ENCODE measurements around the gene XIRP1. TPM values are rescaled to one million over a fixed set of nuclear protein-coding genes. Genes with fewer than 3 reads are reported as not detected.
"Not testable (repeated sequence)": the region's sequence is repeated elsewhere in the genome, so short reads cannot be mapped to it uniquely, and the experiment has no call there.

Gene XIRP1
- total RNA-seq, 3 donors from 2014 or later, result 13.1 to 20.6 (median 18.2) TPM

- Mint-ChIP-seq H3K36me3 (ENCODE audit: insufficient read depth) (no peaks in the 10 kb centered on the region), H3K27me3 (ENCODE audit: low read depth) (no peaks in the 10 kb centered on the region), H3K4me1 (ENCODE audit: low read depth) (peaks cover 20% of the 10 kb centered on the region), H3K4me3 (no peak overlapping the region), H3K9me3 (no peaks in the 10 kb centered on the region)
- no peak for DNase-seq
- no peak for ATAC-seq
These were observed 18.9 kb downstream of the XIRP1 start for GRCh38 chr3:39173318-39174125.

GRCh38 chr3:39171860-39172259 lies 20.5 kb downstream of the XIRP1 start:
- H3K36me3 Mint-ChIP-seq (ENCODE audit: insufficient read depth), result no peaks in the 10 kb centered on the region
- DNase-seq (no peak), ATAC-seq (no peak)
- no peak overlapping the region for H3K4me3 Mint-ChIP-seq
- H3K9me3 Mint-ChIP-seq, result no peaks in the 10 kb centered on the region
- H3K27me3 Mint-ChIP-seq (ENCODE audit: low read depth), result no peaks in the 10 kb centered on the region
- peaks cover 10% of the 10 kb centered on the region for H3K4me1 Mint-ChIP-seq (ENCODE audit: low read depth)

- not testable (repeated sequence) for H3K4me3 Mint-ChIP-seq; H3K27me3 Mint-ChIP-seq (ENCODE audit: low read depth); H3K36me3 Mint-ChIP-seq (ENCODE audit: insufficient read depth); ATAC-seq; DNase-seq; H3K4me1 Mint-ChIP-seq (ENCODE audit: low read depth); H3K9me3 Mint-ChIP-seq
These were observed 21.5 kb downstream of the XIRP1 start for GRCh38 chr3:39170877-39171276.

GRCh38 chr3:39170461-39170860 lies 21.9 kb downstream of the XIRP1 start:
- Mint-ChIP-seq H3K9me3 (no peaks in the 10 kb centered on the region), H3K4me1 (ENCODE audit: low read depth) (no peaks in the 10 kb centered on the region), H3K36me3 (ENCODE audit: insufficient read depth) (no peaks in the 10 kb centered on the region), H3K27me3 (ENCODE audit: low read depth) (no peaks in the 10 kb centered on the region), H3K4me3 (no peak overlapping the region)
- DNase-seq, result no peak
- ATAC-seq, result no peak

GRCh38 chr3:39169712-39170111 lies 22.7 kb downstream of the XIRP1 start:
- H3K9me3 Mint-ChIP-seq, result no peaks in the 10 kb centered on the region
- no peaks in the 10 kb centered on the region for H3K4me1 Mint-ChIP-seq (ENCODE audit: low read depth)
- H3K4me3 Mint-ChIP-seq, result no peak overlapping the region
- DNase-seq (no peak), ATAC-seq (no peak)
- no peaks in the 10 kb centered on the region for H3K36me3 Mint-ChIP-seq (ENCODE audit: insufficient read depth)
- H3K27me3 Mint-ChIP-seq (ENCODE audit: low read depth), result no peaks in the 10 kb centered on the region

GRCh38 chr3:39168156-39168780 lies 24.1 kb downstream of the XIRP1 start:
- no peak overlapping the region for H3K4me3 Mint-ChIP-seq
- H3K9me3 Mint-ChIP-seq, result no peaks in the 10 kb centered on the region
- DNase-seq (no peak), ATAC-seq (no peak)
- no peaks in the 10 kb centered on the region for H3K36me3 Mint-ChIP-seq (ENCODE audit: insufficient read depth)
- H3K27me3 Mint-ChIP-seq (ENCODE audit: low read depth), result no peaks in the 10 kb centered on the region
- H3K4me1 Mint-ChIP-seq (ENCODE audit: low read depth), result no peaks in the 10 kb centered on the region

- Mint-ChIP-seq H3K36me3 (ENCODE audit: insufficient read depth) (no peaks in the 10 kb centered on the region), H3K27me3 (ENCODE audit: low read depth) (no peaks in the 10 kb centered on the region), H3K4me3 (no peak overlapping the region), H3K9me3 (no peaks in the 10 kb centered on the region), H3K4me1 (ENCODE audit: low read depth) (no peaks in the 10 kb centered on the region)
- ATAC-seq (no peak), DNase-seq (no peak)
These were observed 25.4 kb downstream of the XIRP1 start for GRCh38 chr3:39166932-39167532.

GRCh38 chr3:39166134-39166710 lies 26.2 kb downstream of the XIRP1 start:
- ATAC-seq (no peak), DNase-seq (no peak)
- H3K4me1 Mint-ChIP-seq (ENCODE audit: low read depth), result no peaks in the 10 kb centered on the region
- no peak overlapping the region for H3K4me3 Mint-ChIP-seq
- no peaks in the 10 kb centered on the region for H3K9me3 Mint-ChIP-seq
- H3K27me3 Mint-ChIP-seq (ENCODE audit: low read depth), result no peaks in the 10 kb centered on the region
- H3K36me3 Mint-ChIP-seq (ENCODE audit: insufficient read depth), result no peaks in the 10 kb centered on the region

GRCh38 chr3:39165518-39165917 lies 26.9 kb downstream of the XIRP1 start:
- Mint-ChIP-seq H3K4me3 (no peak overlapping the region), H3K9me3 (no peaks in the 10 kb centered on the region), H3K27me3 (ENCODE audit: low read depth) (no peaks in the 10 kb centered on the region), H3K36me3 (ENCODE audit: insufficient read depth) (no peaks in the 10 kb centered on the region), H3K4me1 (ENCODE audit: low read depth) (no peaks in the 10 kb centered on the region)
- no peak for DNase-seq
- ATAC-seq, result no peak

- H3K9me3 Mint-ChIP-seq, result no peaks in the 10 kb centered on the region
These were observed 28.0 kb downstream of the XIRP1 start for GRCh38 chr3:39164414-39164813.

GRCh38 chr3:39158148-39158715 lies 34.2 kb downstream of the XIRP1 start:
- H3K36me3 Mint-ChIP-seq (ENCODE audit: insufficient read depth), result no peaks in the 10 kb centered on the region
- DNase-seq (no peak), ATAC-seq (no peak)
- no peaks in the 10 kb centered on the region for H3K9me3 Mint-ChIP-seq
- H3K27me3 Mint-ChIP-seq (ENCODE audit: low read depth), result no peaks in the 10 kb centered on the region
- peaks cover 8% of the 10 kb centered on the region for H3K4me1 Mint-ChIP-seq (ENCODE audit: low read depth)
- no peak overlapping the region for H3K4me3 Mint-ChIP-seq

More at GRCh38 chr3:39164414-39164813, 28.0 kb downstream of the XIRP1 start:
- no peaks in the 10 kb centered on the region for H3K4me1 Mint-ChIP-seq (ENCODE audit: low read depth)
- H3K4me3 Mint-ChIP-seq, result no peak overlapping the region
- no peak for ATAC-seq
- no peaks in the 10 kb centered on the region for H3K36me3 Mint-ChIP-seq (ENCODE audit: insufficient read depth)
- no peak for DNase-seq
- no peaks in the 10 kb centered on the region for H3K27me3 Mint-ChIP-seq (ENCODE audit: low read depth)

GRCh38 chr3:39157359-39157758 lies 35.0 kb downstream of the XIRP1 start:
- H3K36me3 Mint-ChIP-seq (ENCODE audit: insufficient read depth), result peaks cover 3% of the 10 kb centered on the region
- H3K27me3 Mint-ChIP-seq (ENCODE audit: low read depth), result no peaks in the 10 kb centered on the region
- no peak for DNase-seq
- peaks cover 11% of the 10 kb centered on the region for H3K4me1 Mint-ChIP-seq (ENCODE audit: low read depth)
- ATAC-seq, result no peak
- H3K4me3 Mint-ChIP-seq, result no peak overlapping the region
- H3K9me3 Mint-ChIP-seq, result no peaks in the 10 kb centered on the region

GRCh38 chr3:39156421-39156820 lies 36.0 kb downstream of the XIRP1 start:
- Mint-ChIP-seq H3K9me3 (no peaks in the 10 kb centered on the region), H3K4me3 (no peak overlapping the region), H3K4me1 (ENCODE audit: low read depth) (peaks cover 19% of the 10 kb centered on the region), H3K27me3 (ENCODE audit: low read depth) (no peaks in the 10 kb centered on the region), H3K36me3 (ENCODE audit: insufficient read depth) (peaks cover 12% of the 10 kb centered on the region)
- ATAC-seq (no peak), DNase-seq (no peak)

GRCh38 chr3:39154280-39155021 lies 37.9 kb downstream of the XIRP1 start:
- H3K27me3 Mint-ChIP-seq (ENCODE audit: low read depth), result no peaks in the 10 kb centered on the region
- no peak for DNase-seq
- peaks cover 38% of the 10 kb centered on the region for H3K4me1 Mint-ChIP-seq (ENCODE audit: low read depth)
- no peak for ATAC-seq
- peaks cover 28% of the 10 kb centered on the region for H3K36me3 Mint-ChIP-seq (ENCODE audit: insufficient read depth)
- no peaks in the 10 kb centered on the region for H3K9me3 Mint-ChIP-seq
- peak overlapping the region; percentile 78 for H3K4me3 Mint-ChIP-seq

Measured in activated T-cell treated with anti-CD3 and anti-CD28 coated beads, Interleukin-2, amount 50 U/mL, for 4 hours (primary cell).